Measurements from ENCODE around the gene PEX7.
A peak's percentile ranks its signal among the peaks of the same experiment; 100 is the strongest.

PEX7 gene

GRCh38 chr6:136777651-136778050 lies 44.7 kb upstream of the PEX7 start:
- no peaks in the 10 kb centered on the region for H3K79me2 ChIP-seq (ENCODE audit: insufficient read depth, low read length)
- TF ChIP-seq EZH2phosphoT487 (IDR thresholded peaks at IDR 0.05; ENCODE audit: borderline replicate concordance) (no peak), CTCF (conservative IDR thresholded peaks at IDR 0.05; ENCODE audit: low read length) (no peak)
- H3K9me2 ChIP-seq (replicated peaks; ENCODE audit: low read depth, low read length) = no peaks in the 10 kb centered on the region
- H3K4me3 ChIP-seq (ENCODE audit: low read length, poor library complexity, severe bottlenecking) = no peak overlapping the region
- no peaks in the 10 kb centered on the region for H4K20me1 ChIP-seq (ENCODE audit: insufficient read depth, low read length, poor library complexity, severe bottlenecking)
- no peaks in the 10 kb centered on the region for H3K27me3 ChIP-seq (ENCODE audit: insufficient read depth, low read length, poor library complexity, severe bottlenecking)
- no peaks in the 10 kb centered on the region for H3K36me3 ChIP-seq (ENCODE audit: insufficient read depth, low read length)
- H3K9ac ChIP-seq (ENCODE audit: low read depth, low read length, poor library complexity, severe bottlenecking) = no peak overlapping the region
- no peak overlapping the region for H2AFZ ChIP-seq (ENCODE audit: low read length)
- no peaks in the 10 kb centered on the region for H3K9me3 ChIP-seq (ENCODE audit: insufficient read depth, low read depth, low read length)
- H3K4me2 ChIP-seq (ENCODE audit: low read depth, low read length, poor library complexity, severe bottlenecking) = no peak overlapping the region
- peaks cover 8% of the 10 kb centered on the region for H3K4me1 ChIP-seq (ENCODE audit: insufficient read depth, low read length, poor library complexity, severe bottlenecking)
- no peaks in the 10 kb centered on the region; the same call in 1 of the 2 replicates for H3F3A ChIP-seq (ENCODE audit: low read depth)

GRCh38 chr6:136779682-136780081 lies 42.7 kb upstream of the PEX7 start:
- H3K4me3 ChIP-seq (ENCODE audit: low read length, poor library complexity, severe bottlenecking) = no peak overlapping the region
- no peaks in the 10 kb centered on the region for H3K36me3 ChIP-seq (ENCODE audit: insufficient read depth, low read length)
- no peak overlapping the region for H3K9ac ChIP-seq (ENCODE audit: low read depth, low read length, poor library complexity, severe bottlenecking)
- no peaks in the 10 kb centered on the region for H3K9me3 ChIP-seq (ENCODE audit: insufficient read depth, low read depth, low read length)
- no peak overlapping the region for H2AFZ ChIP-seq (ENCODE audit: low read length)
- no peaks in the 10 kb centered on the region; the same call in 1 of the 2 replicates for H3F3A ChIP-seq (ENCODE audit: low read depth)
- TF ChIP-seq EZH2phosphoT487 (IDR thresholded peaks at IDR 0.05; ENCODE audit: borderline replicate concordance) (no peak), CTCF (conservative IDR thresholded peaks at IDR 0.05; ENCODE audit: low read length) (no peak)
- no peaks in the 10 kb centered on the region for H4K20me1 ChIP-seq (ENCODE audit: insufficient read depth, low read length, poor library complexity, severe bottlenecking)
- H3K9me2 ChIP-seq (replicated peaks; ENCODE audit: low read depth, low read length) = no peaks in the 10 kb centered on the region
- H3K4me2 ChIP-seq (ENCODE audit: low read depth, low read length, poor library complexity, severe bottlenecking) = no peak overlapping the region
- H3K4me1 ChIP-seq (ENCODE audit: insufficient read depth, low read length, poor library complexity, severe bottlenecking) = peaks cover 29% of the 10 kb centered on the region
- no peaks in the 10 kb centered on the region for H3K79me2 ChIP-seq (ENCODE audit: insufficient read depth, low read length)
- no peaks in the 10 kb centered on the region for H3K27me3 ChIP-seq (ENCODE audit: insufficient read depth, low read length, poor library complexity, severe bottlenecking)

- no peak overlapping the region for H3K4me3 ChIP-seq (ENCODE audit: low read length, poor library complexity, severe bottlenecking)
- no peaks in the 10 kb centered on the region for H3K27me3 ChIP-seq (ENCODE audit: insufficient read depth, low read length, poor library complexity, severe bottlenecking)
- H3K9ac ChIP-seq (ENCODE audit: low read depth, low read length, poor library complexity, severe bottlenecking) = no peak overlapping the region
- TF ChIP-seq CTCF (conservative IDR thresholded peaks at IDR 0.05; ENCODE audit: low read length) = no peak
- H3K79me2 ChIP-seq (ENCODE audit: insufficient read depth, low read length) = no peaks in the 10 kb centered on the region
- H3F3A ChIP-seq (ENCODE audit: low read depth) = no peaks in the 10 kb centered on the region; the same call in 1 of the 2 replicates
- H4K20me1 ChIP-seq (ENCODE audit: insufficient read depth, low read length, poor library complexity, severe bottlenecking) = no peaks in the 10 kb centered on the region
- no peaks in the 10 kb centered on the region for H3K9me3 ChIP-seq (ENCODE audit: insufficient read depth, low read depth, low read length)
- H3K36me3 ChIP-seq (ENCODE audit: insufficient read depth, low read length) = no peaks in the 10 kb centered on the region
- peak overlapping the region; percentile 32; the same call in 1 of the 2 replicates for H2AFZ ChIP-seq (ENCODE audit: low read length)
- no peak overlapping the region for H3K4me2 ChIP-seq (ENCODE audit: low read depth, low read length, poor library complexity, severe bottlenecking)
- H3K4me1 ChIP-seq (ENCODE audit: insufficient read depth, low read length, poor library complexity, severe bottlenecking) = peaks cover 40% of the 10 kb centered on the region
- H3K9me2 ChIP-seq (replicated peaks; ENCODE audit: low read depth, low read length) = no peaks in the 10 kb centered on the region
Measured at GRCh38 chr6:136780972-136781371, 41.4 kb upstream of the PEX7 start.

Measured in Loucy (cell line).